H1 (cell line): ENCODE measurements around the gene RPUSD2. TPM values are rescaled to one million over a fixed set of nuclear protein-coding genes. Genes with fewer than 3 reads are reported as not detected.

Experiments used
- POU5F1 ChIP-seq: IDR thresholded peaks from 2 replicates; pipeline ENCODE4 v1.6.1; 2011; ENCODE audit warnings: low read depth, mild to moderate bottlenecking, low read length, moderate library complexity
- polyA plus RNA-seq, 7 experiments: library from polyadenylated mRNA; depleted of rRNA in 3 of 7; stranded (reverse) in 5 of 7; unstranded in 2 of 7; fragments of >200 nt in 5 of 7; fragments of 200-250 nt in 2 of 7; gene quantifications; 1 replicate in 5 of 7; 2 replicates in 1 of 7; 4 replicates in 1 of 7; pipeline versions ENCODE4 v1.2.1 to v1.2.3, GENCODE V29; 2011 to 2013; ENCODE audit warnings: missing spikeins in 2 of 7, mixed read lengths in 2 of 7
- total RNA-seq: library from RNA; stranded (reverse); fragmentation: NEBNext Ultra II Directional; extraction: Animal tissue kit (Norgen Biotek cat#: 25700); gene quantifications from 2 replicates; pipeline ENCODE4 v1.2.1, GENCODE V29; 2021

The RPUSD2 gene
- total and polyA plus RNA-seq, 2 of the 8 experiments (the other 6 are each of a cell fraction or from before 2014, with no cell fraction given): 14.5 to 28.5 TPM

DNA sequence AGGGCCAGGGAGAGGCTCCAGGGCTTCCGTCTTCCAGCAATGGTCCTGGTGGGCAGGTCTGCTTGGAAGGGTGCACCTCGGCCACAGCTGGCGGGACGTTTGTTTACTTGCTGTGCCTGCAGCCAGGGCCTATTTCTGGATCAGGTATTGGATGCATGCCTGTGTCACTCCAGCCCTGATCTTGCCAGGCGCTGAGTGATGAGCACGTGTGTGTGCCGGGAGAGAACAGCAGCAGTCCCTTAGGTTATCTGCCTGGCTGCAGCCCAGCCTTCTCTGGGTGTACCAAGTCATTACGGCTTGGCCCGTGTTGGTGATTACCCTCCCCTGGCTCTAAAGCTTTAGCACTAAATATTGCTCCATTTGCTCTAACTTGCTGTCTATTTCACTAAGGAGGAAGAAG lies 19.2 kb upstream of the RPUSD2 start (continued):
- no peak for TF ChIP-seq POU5F1
